ENCODE results near the gene ARHGEF37. TPM values are rescaled to one million over a fixed set of nuclear protein-coding genes. Genes with fewer than 3 reads are reported as not detected.
A peak's percentile ranks its signal among the peaks of the same experiment; 100 is the strongest.
"Not testable (repeated sequence)": the region's sequence is repeated elsewhere in the genome, so short reads cannot be mapped to it uniquely, and the experiment has no call there.

The ARHGEF37 gene
- total and polyA plus RNA-seq, 7 experiments from 2014 or later: 0.43 to 1.8 (median 0.60) TPM; not detected in 1

DNA sequence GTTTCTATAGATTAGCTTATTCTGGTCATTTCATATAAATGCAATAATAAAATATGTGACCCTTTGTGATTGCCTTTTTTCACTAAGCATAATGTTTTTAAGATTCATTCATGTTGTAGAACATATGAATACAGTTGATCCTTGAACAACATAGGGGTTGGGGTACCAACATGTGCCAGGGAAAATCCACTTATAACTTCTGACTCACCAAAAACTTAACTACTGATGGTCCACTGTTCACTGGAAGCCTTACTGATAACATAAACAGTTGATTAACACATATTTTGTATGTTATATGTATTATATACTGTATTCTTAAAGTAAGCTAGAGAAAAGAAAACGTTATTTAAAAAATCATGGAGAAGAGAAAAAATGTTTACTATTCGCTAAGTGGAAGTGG lies 12.1 kb downstream of the ARHGEF37 start:
- Mint-ChIP-seq H3K4me1 (peaks cover 0 to 4% (median 0%) of the 10 kb centered on the region in 7 donors), H3K9me3 (no peaks in the 10 kb centered on the region), H3K4me3 (no peak overlapping the region), H3K27ac (no peak overlapping the region), H3K36me3 (no peaks in the 10 kb centered on the region), H3K27me3 (peaks cover 0 to 6% (median 3%) of the 10 kb centered on the region in 5 donors)
- no peaks in the 10 kb centered on the region for H3K36me3 ChIP-seq (ENCODE audit: control insufficient read depth in 2 of 3, insufficient read depth in 3 of 3, low read length in 3 of 3)
- H3K9me3 ChIP-seq (ENCODE audit: control insufficient read depth in 2 of 3, low read length in 3 of 3): no peaks in the 10 kb centered on the region
- no peak overlapping the region for H3K27ac ChIP-seq (ENCODE audit: low read depth, low read length)
- ATAC-seq: no peak
- no peaks in the 10 kb centered on the region for H3K27me3 ChIP-seq (ENCODE audit: control insufficient read depth in 2 of 2, insufficient read depth in 2 of 2, low read length in 2 of 2)
- DNase-seq: no peak
- ChIA-PET CTCF (interaction anchor here (0.6 kb wide), 1 partner anchor 200 kb away, joined by 3 read pairs; no protein-coding TSS in a partner anchor), POLR2A (no interaction called here)
- intact Hi-C loops (cut with micrococcal nuclease): no loop called here
- H3K4me1 ChIP-seq (ENCODE audit: control insufficient read depth in 2 of 2, insufficient read depth in 2 of 2, low read length in 2 of 2): no peaks in the 10 kb centered on the region
- no peak overlapping the region for H3K4me3 ChIP-seq (ENCODE audit: low read length)

- no peaks in the 10 kb centered on the region for H3K9me3 Mint-ChIP-seq
- peaks cover 0 to 4% (median 0%) of the 10 kb centered on the region in 7 donors for H3K4me1 Mint-ChIP-seq
- Histone ChIP-seq H3K9me3 (ENCODE audit: control insufficient read depth in 2 of 3, low read length in 3 of 3) (no peaks in the 10 kb centered on the region), H3K4me1 (ENCODE audit: control insufficient read depth in 2 of 2, insufficient read depth in 2 of 2, low read length in 2 of 2) (no peaks in the 10 kb centered on the region), H3K27ac (ENCODE audit: low read depth, low read length) (no peak overlapping the region), H3K4me3 (ENCODE audit: low read length) (no peak overlapping the region), H3K27me3 (ENCODE audit: control insufficient read depth in 2 of 2, insufficient read depth in 2 of 2, low read length in 2 of 2) (no peaks in the 10 kb centered on the region), H3K36me3 (ENCODE audit: control insufficient read depth in 2 of 3, insufficient read depth in 3 of 3, low read length in 3 of 3) (no peaks in the 10 kb centered on the region)
- ChIA-PET POLR2A (no interaction called here), CTCF (no interaction called here)
- ATAC-seq: no peak
- H3K4me3 Mint-ChIP-seq: no peak overlapping the region
- intact Hi-C loops (cut with micrococcal nuclease): no loop called here
- no peaks in the 10 kb centered on the region for H3K36me3 Mint-ChIP-seq
- no peak for DNase-seq
- peaks cover 0 to 7% (median 3%) of the 10 kb centered on the region in 5 donors for H3K27me3 Mint-ChIP-seq
- no peak overlapping the region for H3K27ac Mint-ChIP-seq
Observed at GRCh38 chr5:149594206-149594895, 13.1 kb downstream of the ARHGEF37 start.

GRCh38 chr5:149595105-149595504 lies 13.8 kb downstream of the ARHGEF37 start:
- H3K36me3 Mint-ChIP-seq; H3K36me3 ChIP-seq (ENCODE audit: control insufficient read depth in 2 of 3, insufficient read depth in 3 of 3, low read length in 3 of 3); H3K4me3 Mint-ChIP-seq; ATAC-seq; H3K27ac ChIP-seq (ENCODE audit: low read depth, low read length); H3K27me3 Mint-ChIP-seq; H3K9me3 ChIP-seq (ENCODE audit: control insufficient read depth in 2 of 3, low read length in 3 of 3); H3K4me1 ChIP-seq (ENCODE audit: control insufficient read depth in 2 of 2, insufficient read depth in 2 of 2, low read length in 2 of 2); H3K4me1 Mint-ChIP-seq; H3K9me3 Mint-ChIP-seq; H3K27me3 ChIP-seq (ENCODE audit: control insufficient read depth in 2 of 2, insufficient read depth in 2 of 2, low read length in 2 of 2); POLR2A ChIA-PET; H3K4me3 ChIP-seq (ENCODE audit: low read length); intact Hi-C loops (cut with micrococcal nuclease); DNase-seq; CTCF ChIA-PET: not testable (repeated sequence)
- peak overlapping the region in 1 of 9 donors; percentile 2 for H3K27ac Mint-ChIP-seq

GRCh38 chr5:149596712-149597111 lies 15.4 kb downstream of the ARHGEF37 start:
- no peak for DNase-seq

DNA sequence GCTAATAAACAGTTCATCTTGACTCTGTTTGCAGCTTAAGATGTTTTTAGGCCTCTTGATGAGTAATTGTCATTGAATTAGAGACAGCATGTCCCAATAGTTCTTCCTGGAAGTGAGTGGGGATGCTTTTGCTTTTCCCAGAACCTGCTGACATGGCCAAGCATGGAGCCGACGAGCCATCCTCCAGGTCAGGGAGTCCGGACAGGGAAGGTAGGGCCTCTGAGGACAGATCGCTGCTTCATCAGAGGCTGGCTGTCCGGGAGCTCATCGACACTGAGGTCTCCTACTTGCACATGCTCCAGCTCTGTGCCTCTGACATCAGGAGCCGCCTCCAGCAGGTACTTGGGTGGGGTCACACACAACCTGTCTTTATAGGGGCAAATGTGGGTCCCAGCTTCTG lies 16.3 kb downstream of the ARHGEF37 start:
- Histone ChIP-seq H3K9me3 (ENCODE audit: control insufficient read depth in 2 of 3, low read length in 3 of 3) (no peaks in the 10 kb centered on the region), H3K4me1 (ENCODE audit: control insufficient read depth in 2 of 2, insufficient read depth in 2 of 2, low read length in 2 of 2) (no peaks in the 10 kb centered on the region), H3K27me3 (ENCODE audit: control insufficient read depth in 2 of 2, insufficient read depth in 2 of 2, low read length in 2 of 2) (no peaks in the 10 kb centered on the region), H3K4me3 (ENCODE audit: low read length) (no peak overlapping the region), H3K36me3 (ENCODE audit: control insufficient read depth in 2 of 3, insufficient read depth in 3 of 3, low read length in 3 of 3) (no peaks in the 10 kb centered on the region), H3K27ac (ENCODE audit: low read depth, low read length) (no peak overlapping the region)
- peaks cover 0 to 5% (median 0%) of the 10 kb centered on the region in 5 donors for H3K36me3 Mint-ChIP-seq
- ATAC-seq: no peak
- CTCF ChIA-PET: no interaction called here
- H3K4me3 Mint-ChIP-seq: no peak overlapping the region
- POLR2A ChIA-PET: no interaction called here
- H3K27ac Mint-ChIP-seq: no peak overlapping the region
- H3K4me1 Mint-ChIP-seq: peaks cover 0 to 4% (median 0%) of the 10 kb centered on the region in 7 donors
- no peak for DNase-seq
- intact Hi-C loops (cut with micrococcal nuclease): no loop called here
- H3K9me3 Mint-ChIP-seq: no peaks in the 10 kb centered on the region
- H3K27me3 Mint-ChIP-seq: peaks cover 0 to 7% (median 0%) of the 10 kb centered on the region in 5 donors

More at GRCh38 chr5:149596712-149597111, 15.4 kb downstream of the ARHGEF37 start:
- Mint-ChIP-seq H3K27me3 (peaks cover 0 to 7% (median 3%) of the 10 kb centered on the region in 5 donors), H3K27ac (no peak overlapping the region), H3K9me3 (no peaks in the 10 kb centered on the region), H3K4me3 (no peak overlapping the region), H3K36me3 (peaks cover 0 to 4% (median 0%) of the 10 kb centered on the region in 5 donors), H3K4me1 (peaks cover 0 to 4% (median 0%) of the 10 kb centered on the region in 7 donors)
- no peak for ATAC-seq
- no peak overlapping the region for H3K4me3 ChIP-seq (ENCODE audit: low read length)
- no peaks in the 10 kb centered on the region for H3K9me3 ChIP-seq (ENCODE audit: control insufficient read depth in 2 of 3, low read length in 3 of 3)
- CTCF ChIA-PET: no interaction called here
- no peaks in the 10 kb centered on the region for H3K4me1 ChIP-seq (ENCODE audit: control insufficient read depth in 2 of 2, insufficient read depth in 2 of 2, low read length in 2 of 2)
- intact Hi-C loops (cut with micrococcal nuclease): no loop called here
- H3K27ac ChIP-seq (ENCODE audit: low read depth, low read length): no peak overlapping the region
- no peaks in the 10 kb centered on the region for H3K36me3 ChIP-seq (ENCODE audit: control insufficient read depth in 2 of 3, insufficient read depth in 3 of 3, low read length in 3 of 3)
- H3K27me3 ChIP-seq (ENCODE audit: control insufficient read depth in 2 of 2, insufficient read depth in 2 of 2, low read length in 2 of 2): no peaks in the 10 kb centered on the region
- POLR2A ChIA-PET: no interaction called here

- H3K9me3 ChIP-seq (ENCODE audit: control insufficient read depth in 2 of 3, low read length in 3 of 3); H3K27me3 Mint-ChIP-seq; H3K4me1 Mint-ChIP-seq; DNase-seq; intact Hi-C loops (cut with micrococcal nuclease); POLR2A ChIA-PET; ATAC-seq; H3K9me3 Mint-ChIP-seq; H3K27me3 ChIP-seq (ENCODE audit: control insufficient read depth in 2 of 2, insufficient read depth in 2 of 2, low read length in 2 of 2); H3K27ac Mint-ChIP-seq; H3K36me3 ChIP-seq (ENCODE audit: control insufficient read depth in 2 of 3, insufficient read depth in 3 of 3, low read length in 3 of 3); H3K4me3 Mint-ChIP-seq; H3K36me3 Mint-ChIP-seq; CTCF ChIA-PET; H3K4me1 ChIP-seq (ENCODE audit: control insufficient read depth in 2 of 2, insufficient read depth in 2 of 2, low read length in 2 of 2); H3K27ac ChIP-seq (ENCODE audit: low read depth, low read length); H3K4me3 ChIP-seq (ENCODE audit: low read length): not testable (repeated sequence)
Observed at GRCh38 chr5:149598234-149598633, 16.9 kb downstream of the ARHGEF37 start.

DNA sequence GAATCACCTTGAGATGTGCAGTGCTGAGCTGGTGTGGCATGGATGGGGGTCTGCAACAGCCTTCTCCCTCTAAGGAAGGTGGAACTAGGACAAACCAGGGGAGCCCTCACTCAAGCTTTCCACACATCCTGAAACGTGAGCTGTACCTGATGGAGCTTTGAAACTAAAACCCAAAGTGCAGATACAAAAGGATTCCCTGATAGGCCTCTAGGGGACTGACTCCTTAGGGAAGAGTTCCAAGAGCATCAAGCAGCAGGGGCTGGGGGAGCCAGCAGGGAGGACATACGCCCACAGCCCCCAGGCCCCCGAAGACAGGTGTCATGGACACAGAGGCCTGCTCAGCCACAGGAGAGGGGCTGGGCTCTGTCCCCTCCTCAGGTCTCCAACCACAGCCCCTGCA lies 17.7 kb downstream of the ARHGEF37 start:
- DNase-seq: no peak
- ChIA-PET POLR2A (no interaction called here), CTCF (interaction anchor here (0.6 kb wide), 1 partner anchor 490 kb away, joined by 3 read pairs; no protein-coding TSS in a partner anchor)
- Histone ChIP-seq H3K4me3 (ENCODE audit: low read length) (no peak overlapping the region), H3K9me3 (ENCODE audit: control insufficient read depth in 2 of 3, low read length in 3 of 3) (no peaks in the 10 kb centered on the region), H3K27me3 (ENCODE audit: control insufficient read depth in 2 of 2, insufficient read depth in 2 of 2, low read length in 2 of 2) (no peaks in the 10 kb centered on the region), H3K27ac (ENCODE audit: low read depth, low read length) (no peak overlapping the region), H3K36me3 (ENCODE audit: control insufficient read depth in 2 of 3, insufficient read depth in 3 of 3, low read length in 3 of 3) (no peaks in the 10 kb centered on the region), H3K4me1 (ENCODE audit: control insufficient read depth in 2 of 2, insufficient read depth in 2 of 2, low read length in 2 of 2) (no peaks in the 10 kb centered on the region)
- Mint-ChIP-seq H3K4me3 (no peak overlapping the region), H3K4me1 (peaks cover 0 to 4% (median 0%) of the 10 kb centered on the region in 7 donors), H3K36me3 (peaks cover 0 to 5% (median 0%) of the 10 kb centered on the region in 5 donors), H3K27ac (no peak overlapping the region), H3K27me3 (peaks cover 0 to 4% (median 0%) of the 10 kb centered on the region in 5 donors), H3K9me3 (no peaks in the 10 kb centered on the region)
- ATAC-seq: no peak
- intact Hi-C loops (cut with micrococcal nuclease): no loop called here
